Right renal cortex interstitium (tissue), 3 donors: ENCODE data around the gene CD68. TPM values are rescaled to one million over a fixed set of nuclear protein-coding genes. Genes with fewer than 3 reads are reported as not detected.

Experiments
- DNase-seq, 3 donors: peaks; one replicate each; pipeline ENCODE4 v3.0.0-alpha.2; 2013; ENCODE audit warnings: low read depth in 3 of 3, low spot score in 2 of 3
- polyA plus RNA-seq, 3 donors: library from polyadenylated mRNA; unstranded; fragments of 120-200 nt; gene quantifications; one replicate each; pipeline ENCODE4 v1.2.1, GENCODE V29; 2013; ENCODE audit not compliant: insufficient read length in 3 of 3

The CD68 gene, protein sequence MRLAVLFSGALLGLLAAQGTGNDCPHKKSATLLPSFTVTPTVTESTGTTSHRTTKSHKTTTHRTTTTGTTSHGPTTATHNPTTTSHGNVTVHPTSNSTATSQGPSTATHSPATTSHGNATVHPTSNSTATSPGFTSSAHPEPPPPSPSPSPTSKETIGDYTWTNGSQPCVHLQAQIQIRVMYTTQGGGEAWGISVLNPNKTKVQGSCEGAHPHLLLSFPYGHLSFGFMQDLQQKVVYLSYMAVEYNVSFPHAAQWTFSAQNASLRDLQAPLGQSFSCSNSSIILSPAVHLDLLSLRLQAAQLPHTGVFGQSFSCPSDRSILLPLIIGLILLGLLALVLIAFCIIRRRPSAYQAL
- polyA plus RNA-seq: 10 to 100 TPM; 46.9 to 67.9 (median 57.3) TPM

DNA sequence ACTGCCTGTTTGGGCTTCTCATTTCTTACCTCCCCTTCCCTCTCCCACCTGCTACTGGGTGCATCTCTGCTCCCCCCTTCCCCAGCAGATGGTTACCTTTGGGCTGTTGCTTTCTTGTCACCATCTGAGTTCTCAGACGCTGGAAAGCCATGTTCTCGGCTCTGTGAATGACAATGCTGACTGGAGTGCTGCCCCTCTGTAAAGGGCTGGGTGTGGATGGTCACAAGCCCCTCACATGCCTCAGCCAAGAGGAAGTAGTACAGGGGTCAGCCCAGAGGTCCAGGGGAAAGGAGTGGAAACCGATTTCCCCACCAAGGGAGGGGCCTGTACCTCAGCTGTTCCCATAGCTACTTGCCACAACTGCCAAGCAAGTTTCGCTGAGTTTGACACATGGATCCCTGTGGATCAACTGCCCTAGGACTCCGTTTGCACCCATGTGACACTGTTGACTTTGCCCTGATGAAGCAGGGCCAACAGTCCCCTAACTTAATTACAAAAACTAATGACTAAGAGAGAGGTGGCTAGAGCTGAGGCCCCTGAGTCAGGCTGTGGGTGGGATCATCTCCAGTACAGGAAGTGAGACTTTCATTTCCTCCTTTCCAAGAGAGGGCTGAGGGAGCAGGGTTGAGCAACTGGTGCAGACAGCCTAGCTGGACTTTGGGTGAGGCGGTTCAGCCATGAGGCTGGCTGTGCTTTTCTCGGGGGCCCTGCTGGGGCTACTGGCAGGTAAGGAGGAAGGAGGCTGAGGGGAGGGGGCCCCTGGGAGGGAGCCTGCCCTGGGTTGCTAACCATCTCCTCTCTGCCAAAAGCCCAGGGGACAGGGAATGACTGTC is at the start of gene CD68:
Gene CD68 (plus strand): TSS at position 638 of the 833 bp plus-strand sequence. CDS start 40 bp downstream, at position 678.
- no peak for DNase-seq

DNA sequence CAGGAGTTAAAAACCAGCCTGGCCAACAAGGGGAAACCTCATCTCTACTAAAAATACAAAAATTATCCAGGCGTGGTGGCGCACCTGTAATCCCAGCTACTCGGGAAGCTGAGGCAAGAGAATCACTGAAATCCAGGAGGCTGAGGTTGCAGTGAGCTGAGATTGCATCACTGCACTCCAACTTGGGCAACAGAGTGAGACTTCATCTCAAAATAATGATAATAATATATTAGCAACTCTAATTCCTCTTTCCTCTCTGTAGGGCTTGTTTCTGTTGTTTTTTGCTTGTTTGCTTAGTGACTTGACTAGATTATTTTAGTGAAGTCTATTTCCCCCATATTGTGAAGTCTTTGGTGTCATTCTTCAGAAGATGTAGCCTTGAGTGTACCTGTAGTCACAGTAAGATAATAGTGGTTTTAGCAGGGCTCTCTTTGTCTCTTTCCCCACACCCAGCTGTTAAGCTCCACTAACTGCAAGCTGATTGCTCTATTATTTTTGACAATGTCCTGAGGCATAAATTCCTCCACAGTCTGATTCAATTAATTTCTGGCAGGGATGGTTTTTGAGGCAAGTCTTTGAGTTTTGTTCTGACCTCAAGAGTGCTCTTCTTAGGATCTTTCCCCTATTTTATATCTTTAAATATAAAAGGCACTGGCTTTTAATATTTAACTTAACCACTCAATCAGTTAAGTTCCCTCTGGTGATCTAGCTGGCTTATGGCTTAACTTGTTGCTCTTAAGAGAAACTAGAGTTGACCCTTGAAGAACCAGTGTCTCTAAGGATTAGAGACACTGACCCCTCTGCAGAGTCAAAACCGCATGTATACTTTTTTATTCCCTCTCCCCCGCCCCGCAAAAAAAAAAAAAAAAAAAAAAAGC is 49.2 kb upstream of the CD68 start:
- DNase-seq: no peak

DNA sequence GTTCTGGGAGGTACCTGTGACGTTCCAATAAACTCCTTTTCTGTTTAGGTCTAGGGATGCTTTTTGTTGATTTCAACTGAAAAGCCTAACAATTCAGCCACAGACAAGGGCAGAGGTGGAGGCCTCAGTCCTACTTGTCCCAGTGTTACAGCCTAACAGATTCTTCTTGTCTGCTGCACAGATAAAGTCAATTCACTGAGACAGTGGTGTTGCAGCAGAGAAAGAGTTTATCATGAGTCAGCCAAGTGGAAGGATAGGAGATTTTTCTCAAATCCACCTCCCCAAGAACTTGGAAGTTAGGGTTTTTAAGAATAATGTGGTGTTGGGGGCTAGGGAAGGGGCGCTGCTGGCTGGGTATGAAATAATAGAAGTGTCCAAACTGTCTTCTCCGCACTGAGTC is 41.4 kb upstream of the CD68 start:
- no peak for DNase-seq

DNA sequence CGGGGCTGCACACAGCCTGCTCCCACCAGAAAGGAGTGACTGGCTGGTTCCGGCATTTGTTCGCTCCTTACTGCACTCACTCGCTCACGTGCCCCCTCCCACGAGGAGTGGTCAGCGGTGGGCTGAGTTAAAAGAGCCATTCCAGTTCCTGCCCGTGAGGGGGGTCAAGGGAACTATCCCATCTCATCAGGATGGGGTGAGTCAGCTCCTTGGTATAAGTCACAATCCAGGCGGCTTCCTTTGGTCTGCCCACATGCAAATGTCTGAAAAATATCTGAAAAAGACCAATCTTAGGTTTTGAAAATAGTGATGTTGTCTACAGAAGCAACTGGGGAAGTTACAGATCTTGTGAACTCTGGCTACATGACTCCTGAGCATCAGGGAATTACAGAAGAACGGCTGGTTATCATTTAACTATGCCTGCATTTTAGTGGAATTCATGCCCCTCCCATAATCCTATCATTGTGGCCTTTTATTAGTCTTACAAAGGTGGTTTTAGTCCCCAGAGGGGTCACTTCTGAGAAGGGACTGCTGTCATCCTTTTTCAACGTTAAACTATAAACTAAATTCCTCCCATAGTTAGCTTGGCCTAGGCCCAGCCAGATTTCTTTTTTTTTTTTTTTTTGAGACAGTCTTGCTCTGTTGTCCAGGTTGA is 40.4 kb upstream of the CD68 start:
- DNase-seq: no peak

DNA sequence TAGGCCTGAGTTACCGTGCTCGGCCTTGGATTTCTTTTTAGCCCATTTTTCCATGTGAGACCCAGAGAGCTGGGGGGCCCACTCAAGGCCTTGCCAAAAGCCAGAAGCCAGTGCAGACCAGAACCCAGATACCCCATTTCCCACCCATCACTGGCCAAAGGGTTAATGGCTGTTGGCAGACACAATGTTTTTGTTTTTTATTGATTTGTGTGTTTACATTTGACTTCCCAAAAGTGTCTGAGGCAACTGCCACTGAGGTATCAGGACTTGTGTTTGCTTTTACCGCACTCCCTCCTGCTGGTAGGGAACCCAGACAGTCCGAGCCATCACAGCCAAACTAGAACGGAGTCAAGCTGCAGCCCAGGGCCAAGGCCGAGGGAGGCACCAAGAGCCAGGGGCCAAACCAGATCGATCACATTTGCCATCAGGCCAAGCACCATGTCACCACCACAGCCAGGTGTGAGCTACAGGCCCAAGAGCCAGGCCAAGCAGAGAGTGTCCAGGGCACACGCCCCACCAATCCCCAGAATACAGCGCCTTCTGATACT is 38.3 kb upstream of the CD68 start:
- DNase-seq: no peak

DNA sequence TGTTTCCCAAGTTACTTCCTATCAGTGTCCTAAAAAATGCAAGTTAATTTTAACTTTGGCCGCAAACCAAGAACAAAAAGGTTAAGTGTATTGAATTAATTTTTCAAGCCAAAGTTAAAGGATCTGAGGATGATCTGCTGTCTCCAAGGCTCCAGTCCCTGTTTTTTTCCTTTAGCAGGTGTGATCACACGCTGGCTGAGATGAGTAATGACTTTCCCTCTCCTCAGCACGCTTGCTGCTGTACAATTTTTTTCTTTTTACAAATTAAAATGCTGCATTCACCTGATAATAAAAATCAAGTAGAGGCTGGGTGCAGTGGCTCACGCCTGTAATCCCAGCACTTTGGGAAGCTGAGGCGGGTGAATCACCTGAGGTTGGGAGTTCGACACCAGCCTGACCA is 34.5 kb upstream of the CD68 start:
- DNase-seq: no peak

DNA sequence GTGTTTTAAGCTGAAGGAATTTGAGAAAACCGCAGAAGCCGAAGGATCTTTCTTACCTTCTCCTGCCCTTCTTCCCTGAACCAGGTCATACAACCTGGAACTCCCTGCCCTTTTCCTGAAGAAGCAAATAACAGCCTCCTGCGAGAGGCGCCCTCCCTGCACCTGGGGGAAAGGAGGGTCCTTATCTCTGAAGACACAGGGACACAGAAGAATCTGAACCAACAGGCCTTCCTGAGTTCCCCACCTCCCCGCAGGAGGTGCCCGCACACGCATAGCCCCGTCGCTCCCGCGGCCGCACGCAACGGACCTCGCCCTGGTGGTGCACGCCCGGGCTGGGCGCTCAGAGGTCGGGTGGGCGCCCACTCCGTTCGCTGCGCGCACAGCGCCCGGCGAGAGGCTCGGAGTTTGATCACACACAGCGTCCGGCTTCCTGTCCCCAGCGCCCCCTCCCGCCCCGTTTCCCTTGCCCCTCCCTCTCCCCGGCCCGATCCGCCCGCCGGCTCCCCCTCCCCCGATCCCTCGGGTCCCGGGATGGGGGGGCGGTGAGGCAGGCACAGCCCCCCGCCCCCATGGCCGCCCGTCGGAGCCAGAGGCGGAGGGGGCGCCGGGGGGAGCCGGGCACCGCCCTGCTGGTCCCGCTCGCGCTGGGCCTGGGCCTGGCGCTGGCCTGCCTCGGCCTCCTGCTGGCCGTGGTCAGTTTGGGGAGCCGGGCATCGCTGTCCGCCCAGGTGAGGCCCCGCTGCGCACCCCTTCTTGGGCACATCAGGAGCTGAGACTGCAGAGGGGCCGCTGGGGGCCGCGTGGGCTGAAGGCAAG is 30.6 kb upstream of the CD68 start, which contains the start of gene TNFSF12:
Gene TNFSF12 (plus strand): TSS at position 474 of the 816 bp plus-strand sequence. CDS start 96 bp downstream, at position 570.
- DNase-seq: no peak

DNA sequence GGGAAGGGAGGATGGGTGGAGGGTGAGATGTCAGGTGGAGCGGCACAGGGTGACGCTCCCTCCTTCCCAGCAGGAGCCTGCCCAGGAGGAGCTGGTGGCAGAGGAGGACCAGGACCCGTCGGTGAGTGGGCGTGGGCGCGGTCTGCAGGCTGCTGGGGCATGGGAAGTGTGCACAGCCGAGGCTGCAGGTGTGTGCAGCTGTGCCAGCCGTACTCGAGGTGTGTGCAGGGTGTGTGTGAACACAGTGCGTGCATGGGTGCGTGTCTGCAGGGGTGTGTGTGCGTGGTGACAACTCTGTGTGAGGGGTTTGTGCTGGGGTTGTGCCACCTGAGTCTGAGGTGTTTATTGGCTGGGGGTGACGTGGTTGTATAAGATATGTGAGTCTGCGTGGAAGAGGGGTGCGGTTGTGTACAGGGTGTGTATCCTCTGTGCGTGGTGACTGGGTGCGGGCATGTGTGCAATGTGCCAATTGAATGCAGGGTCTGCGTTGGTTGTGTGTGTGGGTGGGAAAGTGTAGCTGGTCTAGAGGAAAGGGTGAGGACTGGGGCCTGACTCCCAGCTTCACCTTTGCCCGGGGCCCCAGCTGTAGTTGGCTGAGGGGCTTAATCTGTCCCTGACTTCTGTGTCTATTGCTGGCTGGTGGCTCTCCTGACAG is 29.9 kb upstream of the CD68 start:
- no peak for DNase-seq

DNA sequence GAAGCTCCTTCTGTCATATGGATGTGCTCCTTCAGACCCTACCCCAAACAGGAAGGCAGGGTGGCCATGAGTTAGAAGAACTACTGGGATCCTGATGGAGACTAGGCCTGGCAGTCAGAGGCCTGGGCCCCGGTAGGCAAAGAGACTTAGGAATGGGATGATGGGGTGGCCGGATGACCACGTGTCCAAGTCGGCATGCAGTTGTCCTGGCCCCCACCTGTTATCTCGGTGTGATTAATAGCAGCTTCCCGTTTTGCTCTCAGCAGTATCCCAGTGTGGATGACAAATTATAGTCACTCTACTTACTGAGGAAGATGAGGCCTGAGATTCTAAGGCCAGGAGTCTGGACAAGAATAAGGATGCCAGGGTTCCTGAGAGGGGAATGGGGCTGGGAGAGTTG is 29.1 kb upstream of the CD68 start:
- no peak for DNase-seq

DNA sequence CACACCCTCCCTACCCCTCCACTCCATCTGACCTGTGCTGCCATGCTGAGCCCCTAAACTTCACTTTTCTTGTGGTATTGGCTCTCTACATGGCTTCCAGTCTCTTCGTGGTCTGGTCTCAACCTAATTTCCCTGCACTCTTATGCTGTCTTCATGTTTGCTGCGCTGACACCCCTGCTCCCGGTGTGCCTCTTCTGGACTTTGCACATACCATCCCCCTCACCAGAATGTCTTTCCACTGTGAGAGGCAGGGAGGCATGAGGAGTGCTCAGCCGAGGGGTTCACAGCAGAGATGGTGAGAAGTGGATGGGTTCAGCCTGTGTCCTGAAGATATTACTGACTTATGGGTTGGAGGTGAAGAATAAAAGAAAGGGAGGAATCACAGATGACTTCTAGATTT is 28.0 kb upstream of the CD68 start:
- no peak for DNase-seq

DNA sequence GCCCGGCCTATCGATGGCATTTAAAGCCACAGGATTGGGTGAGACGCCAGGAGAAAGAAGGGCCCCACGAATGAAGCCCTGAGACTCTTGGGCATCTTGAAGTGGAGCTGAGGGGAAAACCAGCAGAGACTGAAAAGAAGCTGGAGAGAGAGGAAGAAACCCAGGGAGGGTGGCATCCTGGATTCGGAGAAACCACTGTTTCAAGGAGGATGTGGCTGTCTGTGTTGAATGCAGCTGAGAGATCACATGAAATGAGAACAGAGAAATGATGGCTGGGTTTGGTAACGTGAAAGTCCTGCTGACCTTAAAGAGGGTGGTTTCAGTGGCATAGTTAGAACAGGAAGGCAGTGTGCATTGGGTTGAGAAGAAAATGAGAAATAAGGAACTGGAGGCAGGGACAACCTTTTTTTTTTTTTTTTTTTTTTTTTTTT is 26.8 kb upstream of the CD68 start:
- no peak for DNase-seq

DNA sequence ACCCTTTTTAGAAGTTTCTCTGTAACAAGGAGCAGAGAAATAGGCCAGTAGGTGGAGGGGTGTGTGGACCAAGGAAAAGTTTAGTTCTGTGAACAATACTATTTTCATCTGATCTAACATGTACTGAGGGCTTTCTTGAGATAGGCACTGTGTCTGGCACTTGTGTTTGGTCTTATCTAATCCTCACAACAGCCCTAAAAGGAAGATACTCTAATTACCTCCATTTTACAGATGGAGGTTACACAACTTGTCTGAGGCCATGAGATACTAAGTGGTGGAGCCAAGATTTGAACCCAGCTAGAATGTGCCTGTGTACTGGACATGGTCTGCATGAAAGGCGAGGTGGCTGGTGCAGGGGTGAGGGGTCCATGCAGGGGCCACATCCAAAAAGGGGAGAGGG is 26.1 kb upstream of the CD68 start:
- DNase-seq: no peak

DNA sequence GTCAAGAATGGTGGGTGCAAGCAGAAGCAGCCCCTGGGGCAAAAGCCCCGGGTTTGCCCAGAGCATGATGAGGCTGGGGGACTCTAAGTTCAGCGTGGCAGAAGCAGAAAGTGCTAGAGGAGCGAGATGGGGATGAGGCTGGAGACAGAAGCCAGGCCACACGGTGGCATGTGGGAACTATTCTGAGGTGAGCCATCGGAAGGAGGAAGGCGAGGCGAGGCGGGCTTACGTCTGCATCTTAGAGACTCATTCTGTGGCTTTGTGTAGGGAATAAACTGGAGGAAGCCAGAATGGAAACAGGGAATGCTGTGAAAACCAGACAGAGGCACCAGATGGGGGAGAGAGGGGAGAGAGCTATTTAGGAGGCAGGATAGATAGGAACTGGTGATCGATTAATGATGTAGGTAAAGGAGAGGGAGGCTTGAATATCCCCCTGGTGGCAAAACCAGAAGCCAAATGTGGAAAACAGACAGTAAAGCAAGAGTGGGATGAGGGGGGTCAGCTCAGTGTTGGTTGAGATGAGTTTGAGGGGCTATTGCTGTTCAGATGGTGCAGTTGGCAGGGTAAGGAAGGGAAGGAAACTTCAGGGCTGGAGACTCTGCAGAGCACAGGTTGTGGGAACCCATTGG is 24.0 kb upstream of the CD68 start:
- DNase-seq: no peak

DNA sequence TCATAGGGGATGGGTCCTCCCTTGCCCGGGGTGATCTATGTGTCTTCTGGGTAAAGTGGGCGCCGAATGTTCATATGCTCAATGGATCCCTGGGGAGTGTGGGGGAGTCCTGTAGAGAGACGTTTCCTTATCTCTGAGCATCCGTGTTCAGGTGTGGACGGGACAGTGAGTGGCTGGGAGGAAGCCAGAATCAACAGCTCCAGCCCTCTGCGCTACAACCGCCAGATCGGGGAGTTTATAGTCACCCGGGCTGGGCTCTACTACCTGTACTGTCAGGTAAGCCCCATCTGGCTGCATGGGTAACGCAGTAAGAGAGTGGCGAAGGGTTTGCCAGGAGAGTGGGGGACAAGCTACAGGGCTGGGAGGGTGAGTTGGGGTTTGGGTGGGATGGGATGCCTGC is 22.8 kb upstream of the CD68 start:
- DNase-seq: no peak

DNA sequence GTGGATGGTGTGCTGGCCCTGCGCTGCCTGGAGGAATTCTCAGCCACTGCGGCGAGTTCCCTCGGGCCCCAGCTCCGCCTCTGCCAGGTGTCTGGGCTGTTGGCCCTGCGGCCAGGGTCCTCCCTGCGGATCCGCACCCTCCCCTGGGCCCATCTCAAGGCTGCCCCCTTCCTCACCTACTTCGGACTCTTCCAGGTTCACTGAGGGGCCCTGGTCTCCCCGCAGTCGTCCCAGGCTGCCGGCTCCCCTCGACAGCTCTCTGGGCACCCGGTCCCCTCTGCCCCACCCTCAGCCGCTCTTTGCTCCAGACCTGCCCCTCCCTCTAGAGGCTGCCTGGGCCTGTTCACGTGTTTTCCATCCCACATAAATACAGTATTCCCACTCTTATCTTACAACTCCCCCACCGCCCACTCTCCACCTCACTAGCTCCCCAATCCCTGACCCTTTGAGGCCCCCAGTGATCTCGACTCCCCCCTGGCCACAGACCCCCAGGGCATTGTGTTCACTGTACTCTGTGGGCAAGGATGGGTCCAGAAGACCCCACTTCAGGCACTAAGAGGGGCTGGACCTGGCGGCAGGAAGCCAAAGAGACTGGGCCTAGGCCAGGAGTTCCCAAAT is 22.2 kb upstream of the CD68 start:
- no peak for DNase-seq

DNA sequence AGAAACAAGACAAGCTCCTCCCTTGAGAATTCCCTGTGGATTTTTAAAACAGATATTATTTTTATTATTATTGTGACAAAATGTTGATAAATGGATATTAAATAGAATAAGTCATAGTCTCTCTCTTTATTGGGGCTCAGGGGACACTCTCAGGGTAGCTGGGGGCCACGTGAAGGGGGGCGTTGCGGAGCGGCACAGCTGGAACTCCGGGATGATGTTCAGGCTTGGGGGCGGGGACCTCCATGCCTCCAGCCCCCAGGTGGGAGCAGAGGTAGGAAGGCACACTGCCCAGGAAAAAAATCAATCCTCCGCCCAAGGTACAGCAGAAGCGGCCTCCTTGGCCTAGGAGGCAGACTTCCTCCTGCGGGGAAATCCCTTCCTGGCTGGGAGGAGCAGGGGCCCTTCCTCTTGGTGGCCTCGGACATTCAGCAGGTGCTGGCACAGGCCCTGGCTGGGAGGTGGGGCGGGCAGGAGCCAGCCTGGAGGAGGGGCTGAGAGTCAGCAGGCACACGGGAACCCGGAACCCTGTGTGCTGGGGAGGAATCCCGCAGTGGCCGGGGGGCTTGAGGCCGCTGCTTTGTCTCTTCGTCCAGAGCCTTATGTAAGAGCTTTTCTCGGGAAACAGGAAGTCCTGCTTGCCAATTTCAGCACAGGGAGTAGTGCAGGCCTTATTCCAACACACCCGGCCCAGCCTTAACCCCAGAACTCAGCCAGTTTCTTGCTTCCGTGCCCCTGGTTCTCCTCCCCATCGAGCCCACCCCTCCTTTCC is 21.5 kb upstream of the CD68 start:
- DNase-seq: no peak
